AG09319 (cell line): Measurements from ENCODE around the gene SNX4.
"Not testable (repeated sequence)": the region's sequence is repeated elsewhere in the genome, so short reads cannot be mapped to it uniquely, and the experiment has no call there.

Experiments used
- DNase-seq: peaks from one replicate; pipeline ENCODE4 v3.0.0-alpha.2; 2010; ENCODE audit warnings: low read depth; ENCODE audit errors: extremely low read depth
- TF ChIP-seq, protein P1 (sequence below): IDR thresholded peaks from 2 replicates; pipeline ENCODE4 v1.5.1; 2011; ENCODE audit warnings: low read depth, mild to moderate bottlenecking, inconsistent platforms, low read length, moderate library complexity

Gene SNX4

DNA sequence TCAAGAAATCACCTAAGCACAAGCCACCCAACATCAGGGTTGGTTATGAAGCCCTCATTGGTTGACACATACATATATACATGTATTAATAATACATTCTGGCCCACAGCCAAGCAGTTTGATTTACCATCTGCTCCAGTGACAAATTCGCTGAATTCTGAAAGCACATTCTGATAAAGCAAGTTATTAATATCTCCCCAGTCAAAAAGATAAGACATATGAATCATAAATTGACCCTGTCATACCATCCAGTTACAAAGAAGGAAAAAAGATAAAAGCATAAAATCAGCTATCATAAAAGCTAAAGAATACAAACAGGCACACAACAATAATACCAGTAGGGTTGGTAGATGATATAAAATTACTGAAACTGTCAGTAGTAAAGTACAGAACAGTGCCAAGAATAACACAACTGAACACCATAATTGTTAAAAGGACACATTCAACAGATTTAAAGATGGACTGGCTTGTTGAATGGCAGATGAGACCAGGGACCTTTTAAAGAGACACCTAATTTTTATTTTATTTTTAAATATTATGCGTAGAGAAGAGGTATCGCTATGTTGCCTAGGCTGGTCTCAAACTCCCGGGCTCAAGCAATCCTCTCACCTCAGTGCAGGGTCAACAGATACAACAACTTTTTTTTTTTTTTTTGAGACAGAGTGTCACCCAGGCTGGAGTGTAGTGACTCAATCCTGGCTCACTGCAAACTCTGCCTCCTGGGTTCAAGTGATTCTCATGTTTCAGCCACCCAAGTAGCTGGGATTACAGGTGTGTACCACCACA, 7.7 kb downstream of the SNX4 start:
- DNase-seq: no peak
- TF ChIP-seq, protein P1, sequence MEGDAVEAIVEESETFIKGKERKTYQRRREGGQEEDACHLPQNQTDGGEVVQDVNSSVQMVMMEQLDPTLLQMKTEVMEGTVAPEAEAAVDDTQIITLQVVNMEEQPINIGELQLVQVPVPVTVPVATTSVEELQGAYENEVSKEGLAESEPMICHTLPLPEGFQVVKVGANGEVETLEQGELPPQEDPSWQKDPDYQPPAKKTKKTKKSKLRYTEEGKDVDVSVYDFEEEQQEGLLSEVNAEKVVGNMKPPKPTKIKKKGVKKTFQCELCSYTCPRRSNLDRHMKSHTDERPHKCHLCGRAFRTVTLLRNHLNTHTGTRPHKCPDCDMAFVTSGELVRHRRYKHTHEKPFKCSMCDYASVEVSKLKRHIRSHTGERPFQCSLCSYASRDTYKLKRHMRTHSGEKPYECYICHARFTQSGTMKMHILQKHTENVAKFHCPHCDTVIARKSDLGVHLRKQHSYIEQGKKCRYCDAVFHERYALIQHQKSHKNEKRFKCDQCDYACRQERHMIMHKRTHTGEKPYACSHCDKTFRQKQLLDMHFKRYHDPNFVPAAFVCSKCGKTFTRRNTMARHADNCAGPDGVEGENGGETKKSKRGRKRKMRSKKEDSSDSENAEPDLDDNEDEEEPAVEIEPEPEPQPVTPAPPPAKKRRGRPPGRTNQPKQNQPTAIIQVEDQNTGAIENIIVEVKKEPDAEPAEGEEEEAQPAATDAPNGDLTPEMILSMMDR: no peak

DNA sequence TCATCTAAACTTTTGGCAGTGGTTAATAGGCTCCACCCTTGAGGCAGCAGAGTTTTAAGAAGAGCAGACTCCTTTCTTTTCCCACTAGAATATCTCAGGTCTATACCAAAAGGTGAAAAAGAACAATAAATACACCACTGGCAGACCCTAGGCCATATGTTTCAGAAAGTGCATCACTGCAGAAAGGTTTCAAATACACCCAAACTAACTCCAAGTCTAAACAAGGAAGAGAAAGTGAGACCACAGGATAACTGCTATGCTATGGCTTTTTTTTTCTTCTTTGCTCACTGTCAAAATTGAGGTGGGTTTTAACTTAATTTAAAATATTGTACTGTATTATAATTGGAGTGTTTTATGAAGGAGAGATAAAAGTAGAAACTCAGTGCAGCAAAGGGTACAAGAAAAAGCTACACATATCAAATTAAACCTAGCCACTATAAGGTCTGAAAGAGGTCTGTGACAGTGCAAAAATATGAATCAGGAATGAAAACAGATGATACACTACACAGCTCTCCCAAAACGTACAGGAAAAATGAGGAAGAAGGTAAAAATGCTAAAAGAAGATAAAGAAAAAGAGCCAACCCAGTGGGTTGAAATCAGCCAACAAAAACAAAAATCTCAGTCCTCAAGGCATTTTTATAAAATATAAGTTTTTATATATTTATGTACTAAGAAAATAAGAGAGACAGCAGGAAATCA, 8.4 kb downstream of the SNX4 start:
- no peak for DNase-seq
- TF ChIP-seq, protein P1: no peak

DNA sequence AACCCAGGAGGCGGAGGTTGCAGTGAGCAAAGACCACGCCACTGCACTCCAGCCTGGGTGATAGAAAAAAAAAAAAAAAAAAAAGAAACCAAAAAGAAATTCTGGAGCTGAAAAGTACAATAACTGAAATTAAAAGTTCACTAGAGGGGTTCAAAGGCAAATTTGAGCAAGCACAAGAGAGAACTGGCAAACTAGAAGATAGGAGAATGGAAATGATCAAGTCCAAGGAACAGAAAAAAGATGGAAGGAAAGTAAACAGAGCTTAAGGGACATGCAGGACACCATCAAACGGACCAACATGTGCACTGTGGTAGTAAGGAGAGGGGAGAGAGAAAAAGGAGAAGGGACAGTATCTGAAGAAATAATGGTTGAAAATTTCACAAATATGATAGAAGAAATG, 12.9 kb downstream of the SNX4 start:
- TF ChIP-seq, protein P1: no peak
- DNase-seq: no peak

DNA sequence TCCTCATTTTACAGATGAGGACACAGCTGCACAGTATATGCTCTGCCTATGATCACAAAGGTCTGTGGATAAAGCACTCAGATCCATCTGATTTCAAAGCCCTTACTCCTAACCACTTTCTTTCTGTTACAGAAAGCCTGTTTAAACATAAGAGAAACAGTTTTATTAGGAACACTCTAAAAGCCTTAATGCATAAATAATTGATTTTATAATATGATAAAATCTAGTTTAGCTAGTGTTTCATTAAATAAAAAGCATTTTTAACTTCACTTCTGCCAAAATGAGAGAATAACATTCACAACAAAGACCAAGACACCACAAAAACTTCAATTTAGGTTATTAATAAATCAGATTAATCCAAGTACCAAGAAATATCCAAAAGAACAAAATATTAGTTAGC, 21.4 kb downstream of the SNX4 start:
- TF ChIP-seq, protein P1: no peak
- DNase-seq: no peak

DNA sequence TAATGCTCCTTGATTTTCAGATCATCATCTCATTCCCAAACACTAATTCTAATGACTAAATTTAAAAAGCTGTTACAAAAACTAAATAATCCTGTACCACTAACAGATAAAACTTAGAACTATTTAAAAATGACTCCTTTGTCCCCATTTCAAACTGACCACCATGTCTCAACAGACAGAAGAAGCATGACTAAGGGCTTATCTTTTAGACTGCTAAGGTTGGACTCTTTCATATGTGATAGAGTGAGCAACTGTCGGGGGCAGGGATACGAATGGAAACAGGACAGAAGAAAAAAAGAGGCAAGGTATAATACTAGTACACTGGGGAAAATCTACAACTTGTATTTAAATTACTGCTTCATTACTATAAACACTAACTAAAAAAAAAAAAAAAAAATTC, 23.3 kb downstream of the SNX4 start:
- TF ChIP-seq, protein P1: no peak
- DNase-seq: no peak

DNA sequence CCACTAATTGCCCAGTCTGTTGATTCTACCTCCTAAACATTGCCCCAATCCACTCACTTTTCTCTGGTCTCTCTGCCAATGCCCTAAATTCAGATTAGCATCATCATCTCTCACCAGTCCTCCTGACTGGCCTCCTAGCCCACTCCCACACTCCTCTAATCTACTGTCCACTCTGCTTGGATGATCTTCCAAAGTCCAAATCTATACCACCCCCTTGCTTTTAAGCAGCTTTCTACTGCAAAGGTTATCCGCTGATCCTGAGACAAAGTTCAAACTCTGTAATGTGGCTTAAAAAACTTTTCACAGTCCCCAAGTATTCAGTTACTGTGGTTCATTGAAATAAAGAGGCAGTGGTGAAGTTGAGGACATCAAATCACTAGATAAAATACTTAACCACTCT, 37.6 kb downstream of the SNX4 start:
- no peak for DNase-seq
- TF ChIP-seq, protein P1: no peak

DNA sequence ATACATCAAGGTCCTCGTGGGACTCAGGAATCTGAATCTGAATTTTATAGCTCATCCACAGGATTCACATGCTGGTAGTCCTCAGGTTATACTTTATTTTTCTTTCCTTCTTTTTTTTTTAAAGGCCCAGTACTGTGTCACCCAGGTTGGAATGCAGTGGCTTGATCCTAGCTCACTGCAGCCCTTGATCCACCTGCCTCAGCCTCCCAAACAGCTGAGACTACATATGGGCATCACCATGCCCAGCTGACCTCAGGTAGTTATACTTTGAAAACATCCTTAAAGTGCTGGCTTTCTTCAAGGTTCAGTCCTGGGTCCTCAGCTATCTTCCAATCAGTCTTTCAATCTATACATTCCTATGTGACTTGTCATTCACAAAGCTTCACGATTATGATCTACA, 38.2 kb downstream of the SNX4 start:
- TF ChIP-seq, protein P1: no peak
- DNase-seq: no peak

DNA sequence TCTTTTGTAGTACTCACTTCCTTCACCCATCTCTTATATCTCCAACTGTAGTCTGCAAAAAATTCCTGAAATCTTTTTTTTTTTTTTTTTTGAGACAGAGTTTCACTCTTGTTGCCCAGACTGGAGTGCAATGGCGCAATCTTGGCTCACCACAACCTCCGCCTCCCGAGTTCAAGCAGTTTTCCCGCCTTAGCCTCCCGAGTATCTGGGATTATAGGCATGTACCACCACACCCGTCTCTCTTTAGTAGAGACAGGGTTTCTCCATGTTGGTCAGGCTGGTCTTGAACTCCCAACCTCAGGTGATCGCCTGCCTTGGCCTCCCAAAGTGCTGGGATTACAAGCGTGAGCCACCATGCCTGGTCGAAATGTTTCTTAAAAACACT, 38.6 kb downstream of the SNX4 start:
- DNase-seq: not testable (repeated sequence)
